GM18508 (cell line): Measurements from ENCODE around the gene NDUFC1.
"Not testable (repeated sequence)": the region's sequence is repeated elsewhere in the genome, so short reads cannot be mapped to it uniquely, and the experiment has no call there.

Experiments
- ATAC-seq: cut with Tn5 transposase; IDR thresholded peaks from one replicate; pipeline ENCODE4 v1.9.1; 2021; ENCODE audit warnings: moderate number of reproducible peaks; ENCODE audit not compliant: insufficient read depth, unreplicated experiment

NDUFC1 gene

GRCh38 chr4:139255581-139255980, 46.7 kb downstream of the NDUFC1 start:
- ATAC-seq, result not testable (repeated sequence)

GRCh38 chr4:139253713-139254112, 48.6 kb downstream of the NDUFC1 start:
- ATAC-seq, result no peak

GRCh38 chr4:139253046-139253445, 49.2 kb downstream of the NDUFC1 start:
- ATAC-seq, result no peak

GRCh38 chr4:139247700-139248238, 54.5 kb downstream of the NDUFC1 start:
- ATAC-seq, result no peak

GRCh38 chr4:139247241-139247640, 55.0 kb downstream of the NDUFC1 start:
- ATAC-seq, result no peak

GRCh38 chr4:139246166-139246565, 56.1 kb downstream of the NDUFC1 start:
- ATAC-seq, result no peak

GRCh38 chr4:139245590-139245989, 56.7 kb downstream of the NDUFC1 start:
- ATAC-seq, result no peak

GRCh38 chr4:139243448-139244365, 58.6 kb downstream of the NDUFC1 start:
- ATAC-seq, result no peak

GRCh38 chr4:139242511-139243051, 59.7 kb downstream of the NDUFC1 start:
- no peak for ATAC-seq

GRCh38 chr4:139241784-139242151, 60.5 kb downstream of the NDUFC1 start:
- ATAC-seq, result no peak

GRCh38 chr4:139241086-139241783, 61.0 kb downstream of the NDUFC1 start:
- no peak for ATAC-seq
